Body of pancreas (tissue), 4 donors: ENCODE results near the gene TRIM47. TPM values are rescaled to one million over a fixed set of nuclear protein-coding genes. Genes with fewer than 3 reads are reported as not detected.

Experiments
- ATAC-seq: fragments of 150-250 bp; one replicate; pipeline ENCODE4 v1.9.1; 2016
- DNase-seq, 4 donors: peaks; one replicate each; pipeline ENCODE4 v3.0.0-alpha.2; 2019
- H3K27ac ChIP-seq, 4 donors: fragments of 200-600 bp; sonication (generic); 1 replicate in 3 of 4; 2 replicates in 1 of 4; pipeline versions ENCODE4 v1.5.1 to v1.6.1; 2016 to 2019; ENCODE audit warnings: mild to moderate bottlenecking in 1 of 4, mixed read lengths in 1 of 4, moderate library complexity in 1 of 4
- H3K27me3 ChIP-seq, 2 donors: fragments of 200-600 bp; sonication (generic); one replicate each; pipeline ENCODE4 v1.6.0; 2016; ENCODE audit warnings: mild to moderate bottlenecking in 1 of 2
- H3K36me3 ChIP-seq, 2 donors: fragments of 200-600 bp; sonication (generic); replicated peaks in 1 of 2; 2 replicates each; pipeline ENCODE4 v1.5.1; 2016; ENCODE audit warnings: low read depth in 2 of 2; ENCODE audit not compliant: insufficient read depth in 1 of 2
- H3K4me1 ChIP-seq: fragments of 200-600 bp; sonication (generic); one replicate; pipeline ENCODE4 v1.6.0; 2016
- H3K4me3 ChIP-seq, 2 donors: fragments of 200-600 bp; sonication (generic); 1 replicate in 1 of 2; 2 replicates in 1 of 2; pipeline ENCODE4 v1.5.1; 2016 to 2019
- H3K9me3 ChIP-seq, 3 donors: fragments of 200-600 bp; sonication (generic); 1 replicate in 2 of 3; 2 replicates in 1 of 3; pipeline ENCODE4 v1.5.1; 2016
- POLR2A ChIP-seq, 3 donors: fragments of 450-650 bp; IDR thresholded peaks; one replicate each; pipeline ENCODE4 v1.6.1; 2016; ENCODE audit warnings: antibody characterized with exemption in 3 of 3, mild to moderate bottlenecking in 2 of 3
- WGBS, 2 donors: methylation state at CpG; one replicate each; pipeline ENCODE4 v1.1.5; 2017; 5-methylcytosine and 5-hydroxymethylcytosine counted together
- intact Hi-C: fragments of 100-400 bp; cut with DNase I; formaldehyde crosslinking; loops from one replicate; pipeline ENCODE4 v1.15.1; 2023
- total RNA-seq, 2 donors: library from RNA; depleted of rRNA; stranded (reverse); fragments of >200 nt; gene quantifications; one replicate each; pipeline ENCODE4 v1.1.0, GENCODE V29; 2016
- TF ChIP-seq, protein P1 (sequence below), 7 experiments: fragments of 450-650 bp in 4 of 7; fragments of 200-600 bp in 3 of 7; sonication (generic) in 3 of 7; IDR thresholded peaks; one replicate each; pipeline ENCODE4 v1.5.1; 2016 to 2019; ENCODE audit warnings: antibody characterized with exemption in 7 of 7

The TRIM47 gene
- total RNA-seq, 2 donors from 2014 or later = 39.6 to 41.8 TPM

DNA sequence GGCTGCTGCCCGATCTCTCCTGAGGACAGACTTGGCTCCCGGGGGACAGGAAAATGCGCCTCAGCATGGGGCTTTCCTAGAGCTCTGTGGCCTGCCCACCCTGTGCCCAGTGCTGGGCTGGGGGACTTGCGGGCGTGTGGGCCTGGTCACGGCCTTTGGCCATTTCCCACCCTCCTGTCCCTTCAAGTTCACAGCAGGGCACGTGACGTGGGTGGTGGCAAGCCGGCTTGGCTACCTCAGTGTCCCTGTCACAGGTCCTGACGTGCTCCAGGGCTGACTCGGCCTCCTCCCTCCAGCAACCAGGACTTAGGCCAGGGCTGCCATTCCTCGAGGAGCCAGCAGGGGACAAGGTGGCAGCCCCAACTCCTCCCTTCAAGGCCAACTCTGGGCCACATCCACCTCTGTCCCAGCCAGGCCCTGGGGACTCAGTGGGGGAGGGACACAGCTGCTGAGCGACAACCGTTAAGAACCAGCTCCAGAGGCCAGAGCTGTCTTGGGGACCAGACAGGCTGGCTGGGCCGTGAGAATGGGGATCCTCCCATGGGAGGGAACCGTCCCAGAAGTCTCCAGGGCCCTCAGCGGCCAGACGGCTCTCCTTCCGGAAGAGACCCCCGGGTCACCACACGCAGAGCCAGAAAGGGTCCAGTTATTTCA, 33.2 kb downstream of the TRIM47 start:
- ATAC-seq = peak; percentile 83
- H3K27me3 ChIP-seq = no peaks in the 10 kb centered on the region
- peaks cover 66% of the 10 kb centered on the region for H3K4me1 ChIP-seq
- DNase-seq = peak; percentile 96 to 98 (median 96)
- no peak overlapping the region for H3K4me3 ChIP-seq
- H3K36me3 ChIP-seq = peaks cover 0 to 6% of the 10 kb centered on the region in 2 donors
- no peaks in the 10 kb centered on the region for H3K9me3 ChIP-seq
- peak overlapping the region; percentile 86 to 97 (median 94) for H3K27ac ChIP-seq
- intact Hi-C loops = no loop called here
- TF ChIP-seq POLR2A (IDR thresholded peaks at IDR 0.05) = peak; percentile 36 to 73 (median 63)
- TF ChIP-seq, protein P1, sequence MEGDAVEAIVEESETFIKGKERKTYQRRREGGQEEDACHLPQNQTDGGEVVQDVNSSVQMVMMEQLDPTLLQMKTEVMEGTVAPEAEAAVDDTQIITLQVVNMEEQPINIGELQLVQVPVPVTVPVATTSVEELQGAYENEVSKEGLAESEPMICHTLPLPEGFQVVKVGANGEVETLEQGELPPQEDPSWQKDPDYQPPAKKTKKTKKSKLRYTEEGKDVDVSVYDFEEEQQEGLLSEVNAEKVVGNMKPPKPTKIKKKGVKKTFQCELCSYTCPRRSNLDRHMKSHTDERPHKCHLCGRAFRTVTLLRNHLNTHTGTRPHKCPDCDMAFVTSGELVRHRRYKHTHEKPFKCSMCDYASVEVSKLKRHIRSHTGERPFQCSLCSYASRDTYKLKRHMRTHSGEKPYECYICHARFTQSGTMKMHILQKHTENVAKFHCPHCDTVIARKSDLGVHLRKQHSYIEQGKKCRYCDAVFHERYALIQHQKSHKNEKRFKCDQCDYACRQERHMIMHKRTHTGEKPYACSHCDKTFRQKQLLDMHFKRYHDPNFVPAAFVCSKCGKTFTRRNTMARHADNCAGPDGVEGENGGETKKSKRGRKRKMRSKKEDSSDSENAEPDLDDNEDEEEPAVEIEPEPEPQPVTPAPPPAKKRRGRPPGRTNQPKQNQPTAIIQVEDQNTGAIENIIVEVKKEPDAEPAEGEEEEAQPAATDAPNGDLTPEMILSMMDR (IDR thresholded peaks at IDR 0.05) = peak; percentile 89 to 100 (median 98)
- 5 to 7% methylated on average over 4 to 17 of the region's 21 CpGs for WGBS, 2 donors

DNA sequence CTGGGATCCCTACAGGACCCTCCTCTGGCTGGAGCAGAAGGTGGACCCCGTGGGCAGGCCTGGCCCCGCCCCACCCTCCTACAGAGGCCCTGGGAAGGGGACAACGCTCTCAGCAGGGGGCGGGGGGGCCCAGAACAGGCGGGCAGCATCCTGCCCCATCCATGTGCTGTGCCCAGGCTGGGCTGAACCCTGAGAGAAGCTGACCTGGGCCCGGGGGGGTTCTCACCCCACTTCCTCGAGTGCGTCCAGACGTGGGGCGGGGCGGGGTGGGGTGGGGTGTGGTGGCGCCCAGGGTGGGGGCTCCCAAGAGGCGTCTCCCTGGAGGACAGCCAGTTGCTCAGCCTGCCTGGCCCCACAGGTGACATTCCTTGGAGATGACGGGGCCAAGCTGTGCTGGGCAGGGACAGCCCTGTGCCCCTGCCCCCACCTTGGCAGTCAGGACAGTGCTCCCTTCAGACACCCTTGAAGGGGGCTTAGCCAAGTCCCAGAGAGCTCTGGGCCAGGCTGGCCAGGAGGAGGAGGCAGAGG, 33.8 kb downstream of the TRIM47 start:
- Histone ChIP-seq H3K4me3 (no peak overlapping the region), H3K36me3 (peaks cover 0 to 3% of the 10 kb centered on the region in 2 donors), H3K27ac (peak overlapping the region; percentile 86 to 97 (median 94)), H3K4me1 (peaks cover 61% of the 10 kb centered on the region), H3K27me3 (no peaks in the 10 kb centered on the region), H3K9me3 (no peaks in the 10 kb centered on the region)
- 28% methylated on average over 14 of the region's 14 CpGs; no CpG with 5 or more reads in 1 of the 2 donors for WGBS, 2 donors
- peak; percentile 84 to 95 (median 90) for DNase-seq
- TF ChIP-seq, protein P1 (IDR thresholded peaks at IDR 0.05) = no peak
- no peak for TF ChIP-seq POLR2A (IDR thresholded peaks at IDR 0.05)
- ATAC-seq = peak; percentile 68
- intact Hi-C loops = no loop called here

DNA sequence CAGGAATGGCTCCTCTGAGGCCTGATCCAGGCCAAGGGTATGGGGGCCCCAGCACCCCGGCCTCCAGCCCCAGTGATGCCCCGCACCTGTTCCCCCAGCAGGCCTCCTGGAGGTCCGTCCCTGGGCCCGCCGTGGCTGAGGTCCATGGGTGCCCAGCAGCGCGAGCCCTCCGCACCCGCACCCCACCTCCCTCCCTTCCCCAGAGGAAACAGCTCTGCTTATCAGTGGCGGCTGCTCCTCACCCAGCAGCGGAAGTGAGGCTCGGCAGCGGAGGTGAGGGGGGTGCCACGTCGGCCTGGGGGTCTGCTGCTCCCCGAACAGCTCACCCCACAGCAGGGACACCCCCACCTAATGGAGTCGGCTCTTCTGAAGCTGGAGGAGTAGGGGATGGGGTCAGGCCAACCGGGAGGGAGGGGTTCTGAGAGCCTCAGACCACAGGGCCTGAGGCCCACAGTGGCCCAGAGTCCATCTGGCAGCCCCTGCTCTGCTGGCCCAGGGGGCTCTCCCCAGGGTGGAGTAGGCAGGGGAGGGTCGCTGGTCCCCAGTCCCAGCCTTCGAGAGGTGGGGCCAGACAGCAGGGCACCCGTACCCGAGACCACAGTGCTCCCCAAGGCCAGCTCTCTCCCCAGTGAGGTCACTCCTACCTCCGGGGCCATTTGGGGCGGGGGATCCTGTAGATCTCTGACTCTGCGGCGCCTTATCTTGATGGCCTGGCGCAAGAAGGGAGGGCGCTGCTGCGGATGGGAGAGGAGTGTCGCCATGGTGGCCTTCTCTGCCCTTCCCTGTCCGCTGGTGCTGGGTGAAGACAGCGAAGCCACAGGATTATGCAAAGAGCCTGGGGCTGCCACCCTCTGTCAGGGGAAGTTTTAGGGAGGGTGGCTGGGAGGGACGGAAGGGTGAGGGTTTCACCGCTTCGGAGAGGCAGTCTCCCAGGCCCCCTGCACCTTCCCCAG, 34.5 kb downstream of the TRIM47 start, which contains the start of gene UNC13D:
TSS of gene UNC13D (minus strand) at position 828 of the 953 bp plus-strand sequence. CDS start at position 761, 67 bp downstream.
- Histone ChIP-seq H3K4me3 (no peak within 1 kb of the TSS), H3K36me3 (no peaks in the 10 kb centered on the region), H3K9me3 (no peaks in the 10 kb centered on the region), H3K27ac (peak within 1 kb of the TSS; percentile 86 to 97 (median 94)), H3K27me3 (no peaks in the 10 kb centered on the region), H3K4me1 (peaks cover 53% of the 10 kb centered on the region)
- TF ChIP-seq, protein P1 (IDR thresholded peaks at IDR 0.05) = no peak
- no peak for TF ChIP-seq POLR2A (IDR thresholded peaks at IDR 0.05)
- intact Hi-C loops = no loop called here
- peak; percentile 42 to 51 (median 46) for DNase-seq
- no peak for ATAC-seq
- WGBS, 2 donors = 54 to 78% methylated on average over 12 to 15 of the region's 35 CpGs

- Histone ChIP-seq H3K27me3 (no peaks in the 10 kb centered on the region), H3K4me3 (no peak overlapping the region), H3K36me3 (no peaks in the 10 kb centered on the region), H3K27ac (peak overlapping the region in 3 of 4 donors; percentile 86 to 96 (median 91)), H3K4me1 (peaks cover 45% of the 10 kb centered on the region), H3K9me3 (no peaks in the 10 kb centered on the region)
- TF ChIP-seq, protein P1 (IDR thresholded peaks at IDR 0.05) = no peak
- no peak for TF ChIP-seq POLR2A (IDR thresholded peaks at IDR 0.05)
- DNase-seq = peak in 1 of 4 donors; percentile 6
- intact Hi-C loops = no loop called here
- no peak for ATAC-seq
- WGBS, 2 donors = 62 to 73% methylated on average over 2 to 20 of the region's 22 CpGs
Observed at GRCh38 chr17:75842963-75843576, 35.3 kb downstream of the TRIM47 start.
